Type B pancreatic cell (in vitro differentiated cells): ENCODE data around the gene NUPR2. TPM values are rescaled to one million over a fixed set of nuclear protein-coding genes. Genes with fewer than 3 reads are reported as not detected.
"Not testable (repeated sequence)": the region's sequence is repeated elsewhere in the genome, so short reads cannot be mapped to it uniquely, and the experiment has no call there.

Source experiments
- DNase-seq: peaks from one replicate; pipeline ENCODE4 v3.0.0; 2021; ENCODE audit warnings: mixed read lengths; ENCODE audit not compliant: unreplicated experiment; ENCODE audit errors: extremely low spot score
- H3K27ac Mint-ChIP-seq: 2 replicates; pipeline ENCODE4 v1.8.0; 2021; ENCODE audit warnings: mild to moderate bottlenecking, mixed read lengths
- H3K27me3 Mint-ChIP-seq: 2 replicates; pipeline ENCODE4 v1.8.0; 2021; ENCODE audit warnings: mixed read lengths
- H3K36me3 Mint-ChIP-seq: 2 replicates; pipeline ENCODE4 v1.8.0; 2021; ENCODE audit warnings: mixed read lengths
- H3K4me1 Mint-ChIP-seq: one replicate; pipeline ENCODE4 v1.8.0; 2021; ENCODE audit warnings: mixed read lengths; ENCODE audit not compliant: unreplicated experiment
- H3K4me3 Mint-ChIP-seq: 2 replicates; pipeline ENCODE4 v1.8.0; 2021; ENCODE audit warnings: mild to moderate bottlenecking, mixed read lengths
- H3K9me3 Mint-ChIP-seq: 2 replicates; pipeline ENCODE4 v1.8.0; 2021; ENCODE audit warnings: mixed read lengths
- total RNA-seq: library from RNA; stranded (reverse); gene quantifications from 2 replicates; pipeline ENCODE4 v1.2.1, GENCODE V29; 2021; ENCODE audit warnings: low replicate concordance
- TF ChIP-seq, protein P1 (sequence below): fragments of 200-600 bp; sonication (generic); conservative IDR thresholded peaks from 2 replicates; pipeline ENCODE4 v1.5.0; 2021; ENCODE audit warnings: antibody characterized with exemption, mild to moderate bottlenecking

The NUPR2 gene
- total RNA-seq, 1 donor from 2014 or later: not detected

DNA sequence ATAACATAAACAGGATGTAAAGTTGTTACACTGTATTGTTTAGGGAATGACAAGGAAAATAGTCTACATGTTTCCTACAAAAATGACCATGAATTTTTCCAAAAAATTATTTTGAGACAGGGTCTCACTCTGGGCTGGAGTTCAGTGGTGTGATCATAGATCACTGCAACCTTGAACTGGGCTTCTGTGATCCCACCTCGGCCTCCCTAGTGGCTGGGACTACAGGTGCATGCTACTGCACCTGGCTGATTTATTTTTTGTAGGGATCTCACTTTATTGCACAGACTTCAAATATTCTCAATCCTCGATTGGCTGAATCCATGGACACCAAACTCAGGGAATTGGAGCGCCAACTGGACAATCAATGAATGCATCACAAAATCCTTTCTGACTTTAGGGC, 16.6 kb downstream of the NUPR2 start:
- no peaks in the 10 kb centered on the region for H3K4me1 Mint-ChIP-seq
- no peak for DNase-seq
- no peaks in the 10 kb centered on the region for H3K9me3 Mint-ChIP-seq
- H3K4me3 Mint-ChIP-seq: no peak overlapping the region
- TF ChIP-seq, protein P1, sequence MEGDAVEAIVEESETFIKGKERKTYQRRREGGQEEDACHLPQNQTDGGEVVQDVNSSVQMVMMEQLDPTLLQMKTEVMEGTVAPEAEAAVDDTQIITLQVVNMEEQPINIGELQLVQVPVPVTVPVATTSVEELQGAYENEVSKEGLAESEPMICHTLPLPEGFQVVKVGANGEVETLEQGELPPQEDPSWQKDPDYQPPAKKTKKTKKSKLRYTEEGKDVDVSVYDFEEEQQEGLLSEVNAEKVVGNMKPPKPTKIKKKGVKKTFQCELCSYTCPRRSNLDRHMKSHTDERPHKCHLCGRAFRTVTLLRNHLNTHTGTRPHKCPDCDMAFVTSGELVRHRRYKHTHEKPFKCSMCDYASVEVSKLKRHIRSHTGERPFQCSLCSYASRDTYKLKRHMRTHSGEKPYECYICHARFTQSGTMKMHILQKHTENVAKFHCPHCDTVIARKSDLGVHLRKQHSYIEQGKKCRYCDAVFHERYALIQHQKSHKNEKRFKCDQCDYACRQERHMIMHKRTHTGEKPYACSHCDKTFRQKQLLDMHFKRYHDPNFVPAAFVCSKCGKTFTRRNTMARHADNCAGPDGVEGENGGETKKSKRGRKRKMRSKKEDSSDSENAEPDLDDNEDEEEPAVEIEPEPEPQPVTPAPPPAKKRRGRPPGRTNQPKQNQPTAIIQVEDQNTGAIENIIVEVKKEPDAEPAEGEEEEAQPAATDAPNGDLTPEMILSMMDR: no peak
- H3K27ac Mint-ChIP-seq: no peak overlapping the region
- no peaks in the 10 kb centered on the region for H3K27me3 Mint-ChIP-seq
- peaks cover 7% of the 10 kb centered on the region for H3K36me3 Mint-ChIP-seq

DNA sequence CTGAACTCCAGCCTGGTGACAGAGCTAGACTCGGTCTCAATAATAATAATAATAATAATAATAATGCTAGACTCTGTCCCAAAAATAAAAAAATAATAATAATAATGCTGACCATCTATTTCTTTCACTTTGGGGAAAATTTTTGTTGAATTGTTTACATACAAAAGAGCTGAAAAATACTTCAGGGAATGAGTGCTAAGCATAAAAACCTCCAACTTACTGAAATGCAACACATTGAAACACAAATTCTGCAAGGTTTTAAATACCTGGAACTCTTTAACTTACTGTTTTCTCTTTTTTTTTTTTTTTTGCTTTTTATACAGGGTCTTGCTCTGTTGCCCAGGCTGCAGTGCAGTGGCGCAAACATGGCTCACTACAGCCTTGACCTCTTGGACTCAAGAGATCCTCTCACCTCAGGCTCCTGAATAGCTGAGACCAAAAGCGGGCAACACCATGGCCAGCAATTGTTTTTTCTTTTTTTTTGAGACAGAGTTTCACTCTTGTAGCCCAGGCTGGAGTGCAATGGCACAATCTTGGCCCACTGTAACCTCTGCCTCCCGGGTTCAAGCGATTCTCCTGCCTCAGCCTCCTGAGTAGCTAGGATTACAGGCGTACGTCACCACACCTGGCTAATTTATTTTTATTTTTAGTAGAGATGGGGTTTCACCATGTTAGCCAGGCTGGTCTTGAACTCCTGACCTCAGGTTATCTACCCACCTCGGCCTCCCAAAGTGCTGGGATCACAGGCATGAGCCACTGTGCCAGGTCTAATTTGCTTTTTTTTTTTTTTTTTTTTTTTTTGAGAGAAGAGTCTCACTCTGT, 17.8 kb downstream of the NUPR2 start:
- H3K36me3 Mint-ChIP-seq, H3K4me1 Mint-ChIP-seq, H3K27me3 Mint-ChIP-seq: not testable (repeated sequence)

DNA sequence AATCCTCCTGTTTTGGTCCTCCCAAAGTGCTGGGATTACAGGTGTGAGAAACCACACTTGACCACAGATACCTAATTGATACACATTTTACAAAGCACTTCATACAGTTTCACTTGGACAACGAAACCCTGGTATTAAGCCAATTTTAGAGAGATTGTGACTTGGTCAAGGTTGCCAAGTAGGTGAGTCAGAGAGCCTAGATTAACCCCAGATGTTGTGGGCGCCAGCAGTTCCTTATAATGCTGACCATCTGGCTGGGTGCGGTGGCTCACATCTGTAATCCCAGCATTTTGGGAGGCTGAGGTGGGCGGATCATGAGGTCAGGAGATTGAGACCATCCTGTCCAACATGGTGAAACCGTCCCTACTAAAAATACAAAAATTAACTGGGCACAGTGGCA, 18.5 kb downstream of the NUPR2 start:
- DNase-seq: no peak
- Mint-ChIP-seq H3K27ac (no peak overlapping the region), H3K27me3 (no peaks in the 10 kb centered on the region), H3K9me3 (no peaks in the 10 kb centered on the region), H3K4me3 (no peak overlapping the region), H3K36me3 (peaks cover 3% of the 10 kb centered on the region), H3K4me1 (no peaks in the 10 kb centered on the region)
- TF ChIP-seq, protein P1: no peak

More for the DNA sequence above, 17.8 kb downstream of the NUPR2 start:
- not testable (repeated sequence) for H3K27ac Mint-ChIP-seq, DNase-seq, H3K4me3 Mint-ChIP-seq, H3K9me3 Mint-ChIP-seq

DNA sequence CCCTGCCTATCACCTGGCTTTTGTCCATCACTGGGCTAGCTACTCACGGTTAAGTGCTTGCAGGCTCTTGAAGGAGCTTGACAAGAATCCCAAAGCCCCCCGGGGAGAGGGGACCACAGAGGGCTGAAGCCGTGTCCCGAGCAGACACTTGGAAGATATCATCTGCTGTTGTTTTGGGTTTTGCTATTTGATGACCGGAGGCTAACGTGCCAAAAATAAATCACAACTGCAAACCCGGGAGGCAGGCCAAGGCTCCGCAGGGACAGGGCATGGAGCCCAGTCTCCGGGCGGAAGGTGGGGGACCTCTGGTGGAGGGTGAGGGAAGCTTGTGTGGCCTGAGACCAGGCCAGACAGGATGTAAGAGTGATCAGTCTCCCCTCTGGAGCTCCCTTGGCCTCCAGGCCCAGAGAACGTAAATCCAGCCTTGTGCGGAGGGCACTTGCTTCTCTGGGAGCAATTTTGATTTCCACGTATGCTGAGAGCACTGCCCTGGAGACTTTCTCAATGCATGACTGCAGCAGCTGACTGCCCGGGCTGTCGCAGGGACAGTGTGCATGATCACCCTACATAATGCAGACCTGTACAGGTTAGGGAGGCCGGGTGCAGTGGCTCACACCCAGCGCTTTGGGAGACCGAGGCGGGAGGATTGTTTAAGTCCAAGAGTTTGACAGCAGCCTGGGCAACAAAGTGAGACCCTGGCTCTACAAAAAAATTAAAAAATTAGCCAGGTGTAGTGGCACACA, 23.3 kb downstream of the NUPR2 start, which contains the start of gene PHKG1:
Gene PHKG1 (minus strand): TSS at position 164 of the 743 bp plus-strand sequence. CDS start 4,011 bp downstream, outside the sequence.
- Mint-ChIP-seq H3K27me3 (no peaks in the 10 kb centered on the region), H3K27ac (no peak within 1 kb of the TSS), H3K4me1 (no peaks in the 10 kb centered on the region), H3K9me3 (no peaks in the 10 kb centered on the region), H3K4me3 (no peak within 1 kb of the TSS), H3K36me3 (peaks cover 3% of the 10 kb centered on the region)
- DNase-seq: no peak
- TF ChIP-seq, protein P1: peak; percentile 34

DNA sequence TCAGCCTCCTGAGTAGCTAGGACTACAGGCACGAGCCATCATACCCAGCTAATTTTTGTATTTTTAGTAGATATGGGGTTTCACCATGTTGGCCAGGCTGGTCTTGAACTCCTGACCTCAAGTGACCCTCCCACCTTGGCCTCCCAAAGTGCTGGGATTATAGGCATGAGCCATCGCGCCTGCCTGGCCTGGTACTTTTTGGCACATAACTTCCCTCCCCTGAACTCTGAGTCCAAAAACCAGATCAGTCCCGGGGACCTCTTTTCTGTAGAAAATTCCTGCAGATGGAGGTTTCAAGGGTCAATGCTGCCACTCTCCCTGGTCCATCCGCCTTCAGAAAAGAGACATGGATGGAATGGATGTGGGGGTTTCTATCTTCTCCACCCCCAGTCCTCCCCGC, 23.8 kb downstream of the NUPR2 start:
- not testable (repeated sequence) for H3K27ac Mint-ChIP-seq, DNase-seq, H3K4me3 Mint-ChIP-seq, H3K36me3 Mint-ChIP-seq, H3K27me3 Mint-ChIP-seq, H3K9me3 Mint-ChIP-seq, H3K4me1 Mint-ChIP-seq

DNA sequence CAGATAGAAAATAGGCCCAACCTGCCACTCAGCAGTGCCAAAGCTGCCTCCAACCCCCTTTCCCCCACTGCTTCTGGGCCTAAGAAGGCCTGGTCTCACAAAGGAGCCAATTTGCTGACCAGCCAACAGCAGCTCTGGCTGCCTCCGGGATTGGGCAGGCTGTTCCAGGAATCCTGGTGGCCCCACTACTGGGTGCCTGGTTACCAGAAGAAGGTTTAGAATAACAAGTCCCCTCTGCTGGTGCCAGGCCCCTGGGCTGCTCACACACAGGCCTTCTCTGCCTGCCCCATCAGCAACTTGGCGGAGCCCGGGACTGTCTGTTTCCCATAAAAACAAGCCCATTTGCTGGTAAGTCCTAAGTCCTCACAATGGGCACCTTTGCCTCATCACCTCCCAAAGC, 24.6 kb downstream of the NUPR2 start:
- no peak for DNase-seq
- no peaks in the 10 kb centered on the region for H3K4me1 Mint-ChIP-seq
- no peaks in the 10 kb centered on the region for H3K27me3 Mint-ChIP-seq
- H3K27ac Mint-ChIP-seq: no peak overlapping the region
- peaks cover 3% of the 10 kb centered on the region for H3K36me3 Mint-ChIP-seq
- H3K9me3 Mint-ChIP-seq: no peaks in the 10 kb centered on the region
- TF ChIP-seq, protein P1: no peak
- H3K4me3 Mint-ChIP-seq: no peak overlapping the region
